ENCODE results near the gene ILF3.

GRCh38 chr19:10655457-10656312, 1.5 kb downstream of the ILF3 start:
- TF ChIP-seq CTCF (IDR thresholded peaks at IDR 0.05 in 2 of 3, conservative IDR thresholded peaks at IDR 0.05 in 1 of 3; ENCODE audit: borderline replicate concordance in 1 of 3, insufficient read depth in 1 of 3, low read depth in 2 of 3, low read length in 2 of 3) (no peak), POLR2A (IDR thresholded peaks at IDR 0.05; ENCODE audit: borderline replicate concordance, extremely low read depth, insufficient read depth, insufficient read length) (no peak), POLR2AphosphoS5 (IDR thresholded peaks at IDR 0.05; ENCODE audit: low read depth, low read length) (no peak), EZH2phosphoT487 (IDR thresholded peaks at IDR 0.05; ENCODE audit: borderline replicate concordance) (no peak), SIN3A (IDR thresholded peaks at IDR 0.05; ENCODE audit: low read depth) (no peak), CEBPB (IDR thresholded peaks at IDR 0.05; ENCODE audit: low read depth) (no peak), ZNF274 (IDR thresholded peaks at IDR 0.05; ENCODE audit: low read depth, low read length) (no peak), SP1 (IDR thresholded peaks at IDR 0.05; ENCODE audit: low read depth) (no peak), EZH2 (IDR thresholded peaks at IDR 0.05) (no peak), ZBTB33 (IDR thresholded peaks at IDR 0.05; ENCODE audit: extremely low read depth, insufficient replicate concordance, low read length) (no peak), YY1 (IDR thresholded peaks at IDR 0.05; ENCODE audit: extremely low read depth, insufficient replicate concordance, low read depth, low read length) (no peak), FOSL1 (IDR thresholded peaks at IDR 0.05; ENCODE audit: low read depth) (no peak), RAD21 (IDR thresholded peaks at IDR 0.05; ENCODE audit: low read depth) (no peak)
